Stimulated activated CD4-positive, alpha-beta T cell treated with anti-CD3 and anti-CD28 coated beads, Interleukin-4, amount 100 ng/mL, for 1 hour (primary cell): ENCODE data around the gene BTBD9.

Experiments used
- DNase-seq: peaks from one replicate; pipeline ENCODE4 v3.0.0-alpha.2; 2020

BTBD9 gene

GRCh38 chr6:38323216-38323615, 316.5 kb downstream of the BTBD9 start:
- DNase-seq: no peak

GRCh38 chr6:38322138-38322537, 317.6 kb downstream of the BTBD9 start:
- DNase-seq: no peak

- DNase-seq: no peak
Observed at GRCh38 chr6:38320843-38321242, 318.9 kb downstream of the BTBD9 start.

GRCh38 chr6:38320358-38320757, 319.4 kb downstream of the BTBD9 start:
- no peak for DNase-seq

GRCh38 chr6:38319256-38320212, 320.2 kb downstream of the BTBD9 start:
- no peak for DNase-seq

GRCh38 chr6:38316099-38316868, 323.4 kb downstream of the BTBD9 start:
- no peak for DNase-seq

GRCh38 chr6:38311201-38311600, 328.5 kb downstream of the BTBD9 start:
- DNase-seq: no peak

GRCh38 chr6:38310061-38310460, 329.7 kb downstream of the BTBD9 start:
- no peak for DNase-seq

- no peak for DNase-seq
Observed at GRCh38 chr6:38307740-38308139, 332.0 kb downstream of the BTBD9 start.

- DNase-seq: no peak
Observed at GRCh38 chr6:38306931-38307330, 332.8 kb downstream of the BTBD9 start.

GRCh38 chr6:38305995-38306681, 333.6 kb downstream of the BTBD9 start:
- DNase-seq: no peak

GRCh38 chr6:38302838-38303237, 336.9 kb downstream of the BTBD9 start:
- DNase-seq: no peak

- DNase-seq: no peak
Observed at GRCh38 chr6:38302081-38302480, 337.6 kb downstream of the BTBD9 start.

GRCh38 chr6:38290133-38290799, 349.5 kb downstream of the BTBD9 start:
- DNase-seq: no peak

- no peak for DNase-seq
Observed at GRCh38 chr6:38287487-38287886, 352.2 kb downstream of the BTBD9 start.

- DNase-seq: no peak
Observed at GRCh38 chr6:38284802-38285394, 354.8 kb downstream of the BTBD9 start.

GRCh38 chr6:38283734-38284362, 355.9 kb downstream of the BTBD9 start:
- no peak for DNase-seq

- DNase-seq: no peak
Observed at GRCh38 chr6:38282911-38283310, 356.8 kb downstream of the BTBD9 start.

GRCh38 chr6:38281126-38281525, 358.6 kb downstream of the BTBD9 start:
- DNase-seq: no peak

GRCh38 chr6:38279963-38280588, 359.7 kb downstream of the BTBD9 start:
- DNase-seq: no peak

GRCh38 chr6:38279423-38279822, 360.3 kb downstream of the BTBD9 start:
- DNase-seq: no peak
